SU-DHL-6 (cell line): Measurements from ENCODE around the gene KRTAP4-8.

Source experiments
- H2AFZ ChIP-seq: fragments of 200-600 bp; sonication (generic); 2 replicates; pipeline ENCODE4 v1.6.1; 2014; ENCODE audit warnings: low read depth, mild to moderate bottlenecking, moderate library complexity, mixed read lengths, antibody characterized with exemption, low read length; ENCODE audit not compliant: severe bottlenecking
- H3F3A ChIP-seq: fragments of 200-600 bp; shearing (Covaris generic); 2 replicates; pipeline ENCODE4 v1.6.0; 2016; ENCODE audit warnings: antibody characterized with exemption, mild to moderate bottlenecking; ENCODE audit not compliant: insufficient read depth
- H3K27ac ChIP-seq: fragments of 200-600 bp; sonication (generic); 2 replicates; pipeline ENCODE4 v1.5.1; 2016; ENCODE audit warnings: low read depth, mild to moderate bottlenecking, low read length, moderate library complexity, mixed read lengths
- H3K27me3 ChIP-seq: fragments of 200-600 bp; sonication (generic), shearing (Covaris generic); 2 replicates; pipeline ENCODE4 v1.6.0; 2014; ENCODE audit warnings: mild to moderate bottlenecking, low read length
- H3K36me3 ChIP-seq: fragments of 200-600 bp; sonication (generic); 2 replicates; pipeline ENCODE4 v1.6.1; 2014; ENCODE audit warnings: mild to moderate bottlenecking, low read length, mixed read lengths
- H3K4me2 ChIP-seq: fragments of 300-600, 200-600 bp; shearing (Covaris generic), sonication (generic); 2 replicates; pipeline ENCODE4 v1.6.0; 2014; ENCODE audit warnings: low read length, low read depth, mild to moderate bottlenecking; ENCODE audit not compliant: poor library complexity, severe bottlenecking
- H3K4me3 ChIP-seq: fragments of 200-600 bp; sonication (generic); 2 replicates; pipeline ENCODE4 v1.5.1; 2014; ENCODE audit warnings: antibody characterized with exemption, low read length, mild to moderate bottlenecking, mixed read lengths; ENCODE audit not compliant: insufficient read depth, poor library complexity, severe bottlenecking
- H3K79me2 ChIP-seq: fragments of 200-600 bp; sonication (generic); 2 replicates; pipeline ENCODE4 v1.6.1; 2014; ENCODE audit warnings: mild to moderate bottlenecking, low read length, moderate library complexity; ENCODE audit not compliant: insufficient read depth
- H3K9ac ChIP-seq: fragments of 200-600 bp; sonication (generic); 2 replicates; pipeline ENCODE4 v1.7.0; 2014; ENCODE audit warnings: mild to moderate bottlenecking, low read length
- H3K9me2 ChIP-seq: fragments of 200-600 bp; sonication (generic); replicated peaks from 2 replicates; pipeline ENCODE4 v1.6.1; 2014; ENCODE audit warnings: low read length; ENCODE audit not compliant: insufficient read depth
- H3K9me3 ChIP-seq: fragments of 200-600 bp; sonication (generic); 2 replicates; pipeline ENCODE4 v1.6.1; 2014; ENCODE audit warnings: low read length, mixed read lengths; ENCODE audit not compliant: insufficient read depth
- H4K20me1 ChIP-seq: fragments of 200-600 bp; sonication (generic); 2 replicates; pipeline ENCODE4 v1.6.1; 2014; ENCODE audit warnings: low read depth, mild to moderate bottlenecking, antibody characterized with exemption, low read length, moderate library complexity, mixed read lengths
- CTCF ChIP-seq: fragments of 200-600 bp; sonication (generic); IDR thresholded peaks from one replicate; pipeline ENCODE4 v1.5.1; 2017; ENCODE audit warnings: antibody characterized with exemption, mild to moderate bottlenecking, low read length, moderate library complexity; ENCODE audit not compliant: insufficient read depth, poor library complexity, severe bottlenecking
- EZH2phosphoT487 ChIP-seq: fragments of 200-600 bp; sonication (generic), shearing (Covaris generic); conservative IDR thresholded peaks from 2 replicates; pipeline ENCODE4 v1.6.1; 2018; ENCODE audit warnings: mild to moderate bottlenecking, antibody characterized with exemption, low read length, moderate library complexity, mixed read lengths

Gene KRTAP4-8

GRCh38 chr17:41082626-41083025 is 15.3 kb downstream of the KRTAP4-8 start:
- Histone ChIP-seq H3K4me2 (no peak overlapping the region), H4K20me1 (no peaks in the 10 kb centered on the region), H3K9me3 (no peaks in the 10 kb centered on the region), H2AFZ (no peak overlapping the region), H3K9ac (no peak overlapping the region), H3K36me3 (no peaks in the 10 kb centered on the region), H3K9me2 (no peaks in the 10 kb centered on the region), H3K27ac (no peak overlapping the region), H3K27me3 (no peaks in the 10 kb centered on the region), H3F3A (no peaks in the 10 kb centered on the region), H3K79me2 (no peaks in the 10 kb centered on the region), H3K4me3 (no peak overlapping the region)
- no peak for TF ChIP-seq EZH2phosphoT487
- TF ChIP-seq CTCF, result no peak

DNA sequence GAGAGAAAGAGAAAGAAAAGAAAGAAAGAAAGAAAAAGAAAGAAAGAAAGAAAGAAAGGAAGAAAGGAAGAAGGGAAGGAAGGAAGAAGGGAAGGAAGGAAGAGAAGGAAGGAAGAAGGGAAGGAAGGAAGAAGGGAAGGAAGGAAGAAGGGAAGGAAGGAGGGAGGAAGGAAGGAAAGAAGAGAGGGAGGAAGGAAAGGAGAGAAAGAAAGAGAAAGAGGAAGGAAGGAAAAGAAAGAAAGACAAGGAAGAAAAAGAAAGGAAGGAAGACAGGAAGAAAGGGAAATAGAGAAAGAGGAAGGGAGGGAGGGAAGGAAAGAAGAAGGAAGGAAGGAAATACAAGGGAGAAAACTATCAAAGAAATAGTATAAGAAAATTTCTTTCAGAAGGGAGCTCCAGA is 21.2 kb downstream of the KRTAP4-8 start:
- no peaks in the 10 kb centered on the region for H3K9me2 ChIP-seq
- H3K4me2 ChIP-seq, result no peak overlapping the region
- H2AFZ ChIP-seq, result no peak overlapping the region
- H3K9me3 ChIP-seq, result no peaks in the 10 kb centered on the region
- no peak overlapping the region for H3K27ac ChIP-seq
- no peaks in the 10 kb centered on the region for H4K20me1 ChIP-seq
- no peaks in the 10 kb centered on the region for H3F3A ChIP-seq
- H3K79me2 ChIP-seq, result no peaks in the 10 kb centered on the region
- H3K27me3 ChIP-seq, result no peaks in the 10 kb centered on the region
- no peak overlapping the region for H3K4me3 ChIP-seq
- H3K9ac ChIP-seq, result no peak overlapping the region
- H3K36me3 ChIP-seq, result no peaks in the 10 kb centered on the region
- no peak for TF ChIP-seq CTCF
- no peak for TF ChIP-seq EZH2phosphoT487

DNA sequence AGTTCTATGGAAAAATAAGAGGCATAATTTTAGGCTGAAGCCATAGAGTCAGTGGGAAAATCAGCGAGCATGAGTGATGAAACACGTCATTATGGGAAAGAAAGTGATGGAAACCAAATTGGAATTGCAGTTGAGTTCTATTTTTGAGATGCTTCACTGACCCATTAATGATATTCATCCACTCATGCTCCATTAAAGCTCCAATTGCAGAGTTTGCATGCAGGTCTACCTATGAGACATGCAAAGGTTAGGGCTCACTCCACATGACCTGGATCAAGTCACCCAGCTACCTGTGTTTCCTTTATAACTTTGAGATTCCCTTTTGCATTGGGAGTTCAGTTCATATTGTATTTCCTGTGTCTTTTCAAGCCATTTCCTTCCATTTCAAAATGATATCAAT is 24.3 kb downstream of the KRTAP4-8 start:
- no peaks in the 10 kb centered on the region for H3K9me3 ChIP-seq
- no peaks in the 10 kb centered on the region for H3F3A ChIP-seq
- no peak overlapping the region for H3K4me2 ChIP-seq
- TF ChIP-seq CTCF (no peak), EZH2phosphoT487 (no peak)
- H2AFZ ChIP-seq, result no peak overlapping the region
- no peaks in the 10 kb centered on the region for H4K20me1 ChIP-seq
- H3K9me2 ChIP-seq, result no peaks in the 10 kb centered on the region
- no peaks in the 10 kb centered on the region for H3K79me2 ChIP-seq
- no peak overlapping the region for H3K27ac ChIP-seq
- H3K9ac ChIP-seq, result no peak overlapping the region
- H3K4me3 ChIP-seq, result no peak overlapping the region
- no peaks in the 10 kb centered on the region for H3K27me3 ChIP-seq
- H3K36me3 ChIP-seq, result no peaks in the 10 kb centered on the region
